SK-N-SH (cell line): ENCODE data around the gene RNF148.

ENCODE experiments used
- EP300 ChIP-seq, 2 experiments: IDR thresholded peaks; 2 replicates each; pipeline versions ENCODE4 v1.4.0 to v1.6.1; 2012; ENCODE audit warnings: borderline replicate concordance in 1 of 2, low read depth in 1 of 2, low read length in 1 of 2
- GABPA ChIP-seq: IDR thresholded peaks from 2 replicates; pipeline ENCODE4 v1.4.0; 2012; ENCODE audit warnings: low read depth, mild to moderate bottlenecking
- JUND ChIP-seq: IDR thresholded peaks from 2 replicates; pipeline ENCODE4 v1.4.0; 2012
- RAD21 ChIP-seq: IDR thresholded peaks from 2 replicates; pipeline ENCODE4 v1.6.1; 2012; ENCODE audit warnings: mild to moderate bottlenecking, low read length
- TCF12 ChIP-seq: IDR thresholded peaks from 2 replicates; pipeline ENCODE4 v1.4.0; 2012
- TF ChIP-seq, protein P1 (sequence below): fragments of 200-600 bp; sonication (generic); IDR thresholded peaks from 2 replicates; pipeline ENCODE4 v1.6.1; 2017; ENCODE audit warnings: antibody characterized with exemption, mild to moderate bottlenecking, moderate library complexity
- TF ChIP-seq, protein P2 (sequence below): IDR thresholded peaks from 2 replicates; pipeline ENCODE4; 2012

DNA sequence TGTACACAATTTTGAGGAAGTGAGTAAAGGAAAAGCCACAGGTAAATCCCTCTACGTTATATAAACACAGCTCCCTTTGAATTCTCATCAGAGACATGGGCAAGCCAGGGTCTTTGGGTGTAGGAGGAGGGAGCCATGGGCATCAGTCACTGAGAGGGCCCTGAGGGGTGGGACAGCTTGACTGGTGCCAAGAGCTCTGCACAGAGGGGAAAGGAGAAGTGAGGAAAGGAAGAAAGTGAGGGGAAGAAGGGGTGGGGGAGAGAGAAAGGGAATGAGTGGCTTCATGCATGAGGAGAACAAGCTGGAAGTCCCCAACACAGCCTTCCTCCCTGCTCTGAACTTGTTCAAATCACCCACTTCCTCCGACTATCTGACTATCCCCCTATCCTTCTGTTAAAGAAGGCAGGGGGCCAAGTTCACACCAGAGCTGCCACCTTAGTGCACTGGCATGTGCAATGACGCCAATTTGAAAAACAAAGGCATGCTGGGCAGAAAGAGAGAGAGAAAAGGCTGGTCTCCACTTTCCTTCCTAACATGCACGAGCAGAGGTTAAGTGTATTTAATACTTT, 16.4 kb upstream of the RNF148 start:
- TF ChIP-seq, protein P1, sequence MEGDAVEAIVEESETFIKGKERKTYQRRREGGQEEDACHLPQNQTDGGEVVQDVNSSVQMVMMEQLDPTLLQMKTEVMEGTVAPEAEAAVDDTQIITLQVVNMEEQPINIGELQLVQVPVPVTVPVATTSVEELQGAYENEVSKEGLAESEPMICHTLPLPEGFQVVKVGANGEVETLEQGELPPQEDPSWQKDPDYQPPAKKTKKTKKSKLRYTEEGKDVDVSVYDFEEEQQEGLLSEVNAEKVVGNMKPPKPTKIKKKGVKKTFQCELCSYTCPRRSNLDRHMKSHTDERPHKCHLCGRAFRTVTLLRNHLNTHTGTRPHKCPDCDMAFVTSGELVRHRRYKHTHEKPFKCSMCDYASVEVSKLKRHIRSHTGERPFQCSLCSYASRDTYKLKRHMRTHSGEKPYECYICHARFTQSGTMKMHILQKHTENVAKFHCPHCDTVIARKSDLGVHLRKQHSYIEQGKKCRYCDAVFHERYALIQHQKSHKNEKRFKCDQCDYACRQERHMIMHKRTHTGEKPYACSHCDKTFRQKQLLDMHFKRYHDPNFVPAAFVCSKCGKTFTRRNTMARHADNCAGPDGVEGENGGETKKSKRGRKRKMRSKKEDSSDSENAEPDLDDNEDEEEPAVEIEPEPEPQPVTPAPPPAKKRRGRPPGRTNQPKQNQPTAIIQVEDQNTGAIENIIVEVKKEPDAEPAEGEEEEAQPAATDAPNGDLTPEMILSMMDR, result no peak
- TF ChIP-seq RAD21 (no peak), JUND (no peak), EP300 (IDR thresholded peaks at IDR 0.05; ENCODE audit: borderline replicate concordance in 1 of 2, low read depth in 1 of 2, low read length in 1 of 2) (no peak), TCF12 (no peak), GABPA (no peak)
- TF ChIP-seq, protein P2, sequence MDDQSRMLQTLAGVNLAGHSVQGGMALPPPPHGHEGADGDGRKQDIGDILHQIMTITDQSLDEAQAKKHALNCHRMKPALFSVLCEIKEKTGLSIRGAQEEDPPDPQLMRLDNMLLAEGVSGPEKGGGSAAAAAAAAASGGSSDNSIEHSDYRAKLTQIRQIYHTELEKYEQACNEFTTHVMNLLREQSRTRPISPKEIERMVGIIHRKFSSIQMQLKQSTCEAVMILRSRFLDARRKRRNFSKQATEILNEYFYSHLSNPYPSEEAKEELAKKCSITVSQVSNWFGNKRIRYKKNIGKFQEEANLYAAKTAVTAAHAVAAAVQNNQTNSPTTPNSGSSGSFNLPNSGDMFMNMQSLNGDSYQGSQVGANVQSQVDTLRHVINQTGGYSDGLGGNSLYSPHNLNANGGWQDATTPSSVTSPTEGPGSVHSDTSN, result no peak
